Osteocyte (in vitro differentiated cells): ENCODE results near the gene CAMSAP2. TPM values are rescaled to one million over a fixed set of nuclear protein-coding genes. Genes with fewer than 3 reads are reported as not detected.
A peak's percentile ranks its signal among the peaks of the same experiment; 100 is the strongest.

Experiments used
- DNase-seq: peaks from one replicate; pipeline ENCODE4 v3.0.0; 2021; ENCODE audit warnings: mixed read lengths; ENCODE audit not compliant: unreplicated experiment; ENCODE audit errors: extremely low spot score
- H3K27ac Mint-ChIP-seq: one replicate; pipeline ENCODE4 v1.8.0; 2021; ENCODE audit warnings: mild to moderate bottlenecking, mixed read lengths; ENCODE audit not compliant: unreplicated experiment
- H3K27me3 Mint-ChIP-seq: one replicate; pipeline ENCODE4 v1.8.0; 2021; ENCODE audit warnings: mixed read lengths; ENCODE audit not compliant: unreplicated experiment
- H3K36me3 Mint-ChIP-seq: one replicate; pipeline ENCODE4 v1.8.0; 2021; ENCODE audit warnings: mixed read lengths; ENCODE audit not compliant: unreplicated experiment
- H3K4me1 Mint-ChIP-seq: one replicate; pipeline ENCODE4 v1.8.0; 2021; ENCODE audit warnings: mixed read lengths; ENCODE audit not compliant: unreplicated experiment
- H3K4me3 Mint-ChIP-seq: one replicate; pipeline ENCODE4 v1.8.0; 2021; ENCODE audit warnings: mild to moderate bottlenecking, moderate library complexity, mixed read lengths; ENCODE audit not compliant: unreplicated experiment
- H3K9me3 Mint-ChIP-seq: one replicate; pipeline ENCODE4 v1.8.0; 2021; ENCODE audit warnings: mixed read lengths; ENCODE audit not compliant: unreplicated experiment
- total RNA-seq: library from RNA; stranded (reverse); gene quantifications from 2 replicates; pipeline ENCODE4 v1.2.1, GENCODE V29; 2021
- TF ChIP-seq, protein P1 (sequence below): fragments of 200-600 bp; sonication (generic); IDR thresholded peaks from 2 replicates; pipeline ENCODE4 v1.5.0; 2021; ENCODE audit warnings: antibody characterized with exemption, mild to moderate bottlenecking, moderate library complexity

CAMSAP2 gene
- total RNA-seq, 1 donor from 2014 or later, result 44.7 TPM

DNA sequence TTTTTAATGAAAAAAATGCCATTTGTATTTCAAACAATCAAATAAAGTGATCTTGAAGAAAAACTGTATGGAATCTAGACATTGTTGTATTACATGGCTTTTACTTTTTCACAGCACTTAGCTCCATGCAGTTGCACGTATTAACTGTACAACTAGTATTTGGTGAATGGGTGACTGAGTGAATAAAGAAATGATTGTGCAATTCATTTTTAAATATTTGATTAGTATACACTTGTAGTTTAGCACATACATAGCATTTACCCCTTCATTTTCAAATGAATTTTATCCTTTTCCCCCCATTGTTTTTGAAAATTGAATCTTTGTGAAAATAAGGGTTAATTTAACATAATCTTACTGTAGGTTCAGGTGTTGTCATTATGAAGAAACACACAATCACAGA is 79.6 kb downstream of the CAMSAP2 start:
- Mint-ChIP-seq H3K4me3 (no peak overlapping the region), H3K36me3 (peaks cover 22% of the 10 kb centered on the region), H3K4me1 (no peaks in the 10 kb centered on the region), H3K9me3 (no peaks in the 10 kb centered on the region), H3K27me3 (no peaks in the 10 kb centered on the region), H3K27ac (no peak overlapping the region)
- TF ChIP-seq, protein P1, sequence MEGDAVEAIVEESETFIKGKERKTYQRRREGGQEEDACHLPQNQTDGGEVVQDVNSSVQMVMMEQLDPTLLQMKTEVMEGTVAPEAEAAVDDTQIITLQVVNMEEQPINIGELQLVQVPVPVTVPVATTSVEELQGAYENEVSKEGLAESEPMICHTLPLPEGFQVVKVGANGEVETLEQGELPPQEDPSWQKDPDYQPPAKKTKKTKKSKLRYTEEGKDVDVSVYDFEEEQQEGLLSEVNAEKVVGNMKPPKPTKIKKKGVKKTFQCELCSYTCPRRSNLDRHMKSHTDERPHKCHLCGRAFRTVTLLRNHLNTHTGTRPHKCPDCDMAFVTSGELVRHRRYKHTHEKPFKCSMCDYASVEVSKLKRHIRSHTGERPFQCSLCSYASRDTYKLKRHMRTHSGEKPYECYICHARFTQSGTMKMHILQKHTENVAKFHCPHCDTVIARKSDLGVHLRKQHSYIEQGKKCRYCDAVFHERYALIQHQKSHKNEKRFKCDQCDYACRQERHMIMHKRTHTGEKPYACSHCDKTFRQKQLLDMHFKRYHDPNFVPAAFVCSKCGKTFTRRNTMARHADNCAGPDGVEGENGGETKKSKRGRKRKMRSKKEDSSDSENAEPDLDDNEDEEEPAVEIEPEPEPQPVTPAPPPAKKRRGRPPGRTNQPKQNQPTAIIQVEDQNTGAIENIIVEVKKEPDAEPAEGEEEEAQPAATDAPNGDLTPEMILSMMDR, result no peak
- DNase-seq, result no peak

DNA sequence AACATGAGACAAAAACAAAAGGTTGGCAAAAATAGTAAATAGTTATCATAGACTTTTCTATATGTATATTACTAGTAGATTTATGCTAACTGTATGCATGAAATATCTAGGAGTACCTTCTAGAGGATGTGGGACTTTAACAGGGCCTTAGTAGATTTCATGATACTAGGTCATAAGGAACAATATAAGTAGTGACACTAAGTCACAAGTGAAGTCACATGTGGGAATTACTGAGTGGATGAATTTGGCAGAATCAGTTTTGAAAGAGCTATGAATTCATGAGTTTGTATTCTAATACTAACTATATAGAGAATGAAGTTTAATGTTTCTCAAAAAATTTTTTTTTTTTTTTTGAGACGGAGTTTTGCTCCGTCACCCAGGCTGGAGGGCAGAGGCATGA is 81.0 kb downstream of the CAMSAP2 start:
- no peak for DNase-seq
- TF ChIP-seq, protein P1, result no peak
- Mint-ChIP-seq H3K4me3 (no peak overlapping the region), H3K4me1 (no peaks in the 10 kb centered on the region), H3K36me3 (peaks cover 17% of the 10 kb centered on the region), H3K27ac (no peak overlapping the region), H3K27me3 (no peaks in the 10 kb centered on the region), H3K9me3 (no peaks in the 10 kb centered on the region)

DNA sequence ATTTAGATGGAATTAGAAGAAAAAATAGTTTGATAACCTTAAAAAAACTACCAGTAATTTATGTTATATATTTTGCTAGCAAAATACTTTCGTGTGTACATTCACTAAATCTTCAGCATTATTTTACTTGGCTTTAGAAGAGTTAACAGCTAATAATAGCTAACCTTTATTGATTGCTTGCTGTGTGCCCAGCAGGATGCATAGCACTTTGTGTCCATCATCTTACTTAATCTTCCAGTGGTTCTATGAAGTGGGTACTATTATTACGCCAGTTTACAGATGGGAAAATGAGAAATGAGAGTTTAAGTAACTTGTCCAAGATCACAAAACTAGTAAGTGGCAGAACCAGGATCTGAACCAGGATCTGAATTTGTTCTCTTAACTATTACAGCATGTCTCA is 92.4 kb downstream of the CAMSAP2 start:
- peaks cover 11% of the 10 kb centered on the region for H3K4me1 Mint-ChIP-seq
- no peak for DNase-seq
- no peaks in the 10 kb centered on the region for H3K9me3 Mint-ChIP-seq
- H3K27me3 Mint-ChIP-seq, result no peaks in the 10 kb centered on the region
- H3K36me3 Mint-ChIP-seq, result peaks cover 10% of the 10 kb centered on the region
- no peak overlapping the region for H3K4me3 Mint-ChIP-seq
- TF ChIP-seq, protein P1, result no peak
- H3K27ac Mint-ChIP-seq, result no peak overlapping the region

DNA sequence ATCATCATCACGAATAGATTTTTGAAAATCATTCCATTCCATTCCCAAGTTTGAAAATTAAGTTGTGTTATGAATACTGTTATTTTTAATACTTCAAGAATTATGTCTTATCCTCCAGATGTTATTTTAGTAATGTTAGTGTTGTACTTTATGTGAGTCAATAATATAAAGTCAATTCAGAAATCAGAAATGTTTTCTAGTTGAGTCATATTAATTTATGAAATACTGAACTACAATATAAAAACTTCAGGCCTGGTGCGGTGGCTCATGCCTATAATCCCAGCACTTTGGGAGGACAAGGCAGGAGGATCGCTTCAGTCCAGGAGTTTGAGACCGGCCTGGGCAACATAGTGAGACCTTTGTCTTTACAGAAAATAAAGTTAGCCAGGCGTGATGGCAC is 95.7 kb downstream of the CAMSAP2 start:
- DNase-seq, result no peak
- no peaks in the 10 kb centered on the region for H3K27me3 Mint-ChIP-seq
- no peak overlapping the region for H3K4me3 Mint-ChIP-seq
- H3K4me1 Mint-ChIP-seq, result peaks cover 22% of the 10 kb centered on the region
- TF ChIP-seq, protein P1, result no peak
- H3K27ac Mint-ChIP-seq, result peak overlapping the region; percentile 72
- peaks cover 4% of the 10 kb centered on the region for H3K9me3 Mint-ChIP-seq
- H3K36me3 Mint-ChIP-seq, result peaks cover 32% of the 10 kb centered on the region

DNA sequence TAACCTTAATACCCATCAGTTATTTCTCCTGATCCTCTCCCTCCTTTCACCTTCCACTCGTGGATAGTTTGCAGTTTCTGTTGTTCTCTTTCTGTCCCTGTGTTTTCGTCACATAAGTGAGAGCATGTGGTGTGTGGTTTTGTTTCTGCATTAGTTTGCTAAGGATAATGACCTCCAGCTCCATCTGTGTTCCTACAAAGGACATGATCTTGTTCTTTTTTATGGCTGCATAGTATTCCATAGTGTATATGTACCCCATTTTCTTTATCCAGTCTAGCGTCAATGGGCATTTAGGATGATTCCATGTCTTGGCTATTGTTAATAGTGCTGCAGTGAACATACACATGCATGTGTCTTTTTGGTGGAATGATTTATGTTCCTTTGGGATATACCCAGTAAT is 97.5 kb downstream of the CAMSAP2 start:
- Mint-ChIP-seq H3K36me3 (peaks cover 29% of the 10 kb centered on the region), H3K9me3 (peaks cover 4% of the 10 kb centered on the region), H3K27ac (no peak overlapping the region), H3K27me3 (no peaks in the 10 kb centered on the region), H3K4me3 (no peak overlapping the region), H3K4me1 (peaks cover 18% of the 10 kb centered on the region)
- no peak for DNase-seq
- TF ChIP-seq, protein P1, result no peak
